Fibroblast of villous mesenchyme (primary cell): Measurements from ENCODE around the gene NACC2. TPM values are rescaled to one million over a fixed set of nuclear protein-coding genes. Genes with fewer than 3 reads are reported as not detected.

Experiments
- DNase-seq: peaks from one replicate; pipeline ENCODE4 v3.0.0-alpha.2; 2010; ENCODE audit warnings: low read depth
- H3K4me3 ChIP-seq: 2 replicates; pipeline ENCODE4 v1.5.1; 2011; ENCODE audit warnings: low read depth, mild to moderate bottlenecking, low read length
- CTCF ChIP-seq: IDR thresholded peaks from 2 replicates; pipeline ENCODE4 v1.5.1; 2012; ENCODE audit warnings: low read depth, mild to moderate bottlenecking, low read length; ENCODE audit not compliant: insufficient read depth
- total RNA-seq: library from RNA; depleted of rRNA; stranded (reverse); fragments of >200 nt; gene quantifications from 2 replicates; pipeline ENCODE4 v1.2.3, GENCODE V29; 2012

NACC2 gene
- total RNA-seq, 1 donor = 34.1 TPM

- no peak for TF ChIP-seq CTCF
- H3K4me3 ChIP-seq = no peak overlapping the region
- DNase-seq = no peak
Observed at GRCh38 chr9:136019681-136020060, 75.4 kb downstream of the NACC2 start.

- H3K4me3 ChIP-seq = no peak overlapping the region
- no peak for DNase-seq
- no peak for TF ChIP-seq CTCF
Observed at GRCh38 chr9:136019041-136019680, 75.9 kb downstream of the NACC2 start.

- no peak overlapping the region for H3K4me3 ChIP-seq
- DNase-seq = no peak
- TF ChIP-seq CTCF = no peak
Observed at GRCh38 chr9:136018257-136019031, 76.6 kb downstream of the NACC2 start.

- H3K4me3 ChIP-seq = no peak overlapping the region
- TF ChIP-seq CTCF = no peak
- DNase-seq = no peak
Observed at GRCh38 chr9:136017289-136018190, 77.5 kb downstream of the NACC2 start.

- DNase-seq = no peak
- TF ChIP-seq CTCF = no peak
- H3K4me3 ChIP-seq = no peak overlapping the region
Observed at GRCh38 chr9:136016572-136017288, 78.4 kb downstream of the NACC2 start.
